GM19099 (cell line): ENCODE results near the gene TBKBP1.

Source experiments
- POLR2A ChIP-seq: IDR thresholded peaks from 3 replicates; pipeline ENCODE4 v1.6.1; 2011; ENCODE audit warnings: low read depth; ENCODE audit not compliant: insufficient read length; ENCODE audit errors: extremely low read depth

TBKBP1 gene, protein sequence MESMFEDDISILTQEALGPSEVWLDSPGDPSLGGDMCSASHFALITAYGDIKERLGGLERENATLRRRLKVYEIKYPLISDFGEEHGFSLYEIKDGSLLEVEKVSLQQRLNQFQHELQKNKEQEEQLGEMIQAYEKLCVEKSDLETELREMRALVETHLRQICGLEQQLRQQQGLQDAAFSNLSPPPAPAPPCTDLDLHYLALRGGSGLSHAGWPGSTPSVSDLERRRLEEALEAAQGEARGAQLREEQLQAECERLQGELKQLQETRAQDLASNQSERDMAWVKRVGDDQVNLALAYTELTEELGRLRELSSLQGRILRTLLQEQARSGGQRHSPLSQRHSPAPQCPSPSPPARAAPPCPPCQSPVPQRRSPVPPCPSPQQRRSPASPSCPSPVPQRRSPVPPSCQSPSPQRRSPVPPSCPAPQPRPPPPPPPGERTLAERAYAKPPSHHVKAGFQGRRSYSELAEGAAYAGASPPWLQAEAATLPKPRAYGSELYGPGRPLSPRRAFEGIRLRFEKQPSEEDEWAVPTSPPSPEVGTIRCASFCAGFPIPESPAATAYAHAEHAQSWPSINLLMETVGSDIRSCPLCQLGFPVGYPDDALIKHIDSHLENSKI

DNA sequence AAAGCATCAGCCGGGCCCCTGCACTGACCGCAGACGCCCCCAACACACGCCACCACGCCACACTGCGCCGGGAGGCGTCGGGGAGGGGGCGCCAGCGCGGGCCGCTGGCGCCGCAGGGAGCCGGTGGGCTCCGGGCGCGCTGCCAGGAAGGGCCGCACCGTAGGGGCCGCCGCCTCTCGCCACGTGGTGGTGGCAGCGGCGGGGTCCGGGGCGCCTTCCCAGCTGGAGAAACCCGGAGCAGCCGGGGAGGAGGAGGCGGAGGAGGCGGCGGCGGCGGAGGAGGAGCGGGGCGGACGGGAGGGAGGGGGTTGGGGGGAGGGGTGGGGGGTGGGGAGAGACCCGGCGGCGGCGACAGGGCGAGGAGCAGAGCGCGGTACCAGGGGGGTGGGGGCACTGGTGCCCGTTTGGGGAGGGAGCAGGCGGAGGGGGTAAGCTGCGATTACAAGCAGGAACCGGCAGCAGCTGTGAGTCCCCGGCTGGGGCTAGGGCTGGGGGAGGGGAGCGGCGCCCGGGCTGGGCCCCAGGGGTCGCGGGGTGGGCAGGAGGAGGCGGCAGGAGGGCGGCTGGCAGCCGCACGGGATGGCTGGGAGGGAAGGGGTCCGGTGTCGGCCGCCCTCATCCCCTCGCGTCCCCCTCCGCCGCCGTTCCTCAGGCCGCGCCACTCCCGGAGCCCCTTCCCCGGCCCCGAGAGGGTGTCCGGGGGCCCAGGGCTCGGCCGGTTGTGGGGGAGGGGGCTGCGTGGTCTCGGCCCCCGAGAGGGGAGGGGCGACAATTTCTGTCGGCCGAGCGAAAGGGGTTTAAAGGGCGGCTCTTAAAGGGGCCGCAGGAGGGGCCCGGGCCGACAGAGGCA is at the start of gene TBKBP1:
Gene TBKBP1 (plus strand): TSS at position 431 of the 850 bp plus-strand sequence. CDS start 1,952 bp downstream, outside the sequence.
- TF ChIP-seq POLR2A = no peak

DNA sequence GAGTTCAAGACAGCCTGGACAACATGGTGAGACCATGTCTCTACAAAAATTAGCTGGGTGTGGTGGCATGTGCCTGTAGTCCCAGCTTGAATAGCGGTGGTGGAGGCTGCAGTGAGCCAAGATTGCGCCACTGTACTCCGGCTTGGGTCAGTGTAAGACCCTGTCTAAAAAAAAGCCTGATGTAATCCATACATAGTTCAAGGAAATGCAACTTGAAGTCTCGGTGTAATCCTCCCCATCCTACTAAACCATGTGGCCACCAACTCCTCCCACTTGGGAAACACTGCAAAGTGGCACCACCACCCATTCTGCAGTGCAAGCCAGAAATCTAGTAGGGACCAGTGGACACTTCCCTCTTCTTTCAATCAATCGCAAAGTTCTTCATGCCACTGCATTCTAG is 49.6 kb upstream of the TBKBP1 start:
- TF ChIP-seq POLR2A = no peak

DNA sequence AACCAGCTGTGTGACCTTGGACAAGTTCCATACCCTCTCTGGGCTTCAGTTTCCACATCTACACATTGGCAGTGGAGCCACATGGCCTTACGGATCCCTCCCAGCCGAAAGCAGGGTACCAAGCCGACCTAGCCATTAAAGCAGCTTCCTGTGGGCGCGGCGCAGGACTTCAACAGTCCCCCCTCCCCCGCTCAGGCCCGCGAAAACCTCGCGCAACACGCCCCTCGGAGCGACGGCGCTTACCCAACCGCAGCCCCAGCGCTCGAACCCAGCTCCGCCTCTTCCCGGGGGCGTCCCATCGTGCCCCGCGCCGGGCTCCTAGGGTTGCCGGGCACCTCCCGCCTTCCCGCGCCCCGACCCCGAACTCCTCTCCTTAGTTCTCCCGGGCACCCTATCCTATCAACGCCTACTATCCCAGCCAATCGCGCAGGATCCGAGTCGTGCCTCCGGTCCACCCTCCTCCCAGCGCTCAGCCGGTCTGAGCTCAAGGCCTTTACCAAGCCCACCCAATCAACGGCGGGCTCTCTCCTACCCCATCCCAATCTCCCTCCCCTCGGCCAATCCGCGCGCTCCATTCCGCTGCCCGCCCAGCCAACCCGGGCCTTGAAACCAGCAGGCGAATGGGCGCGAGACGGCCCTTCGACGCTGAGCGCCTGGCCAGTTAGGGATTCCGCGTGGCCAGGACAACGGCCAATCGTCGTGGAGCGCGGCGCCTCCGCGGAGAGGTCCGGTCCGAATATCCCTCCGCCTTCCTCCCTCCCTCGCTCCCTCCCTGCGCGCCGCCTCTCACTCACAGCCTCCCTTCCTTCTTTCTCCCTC is 44.6 kb upstream of the TBKBP1 start, which contains the start of gene KPNB1:
Gene KPNB1 (plus strand): TSS at position 767 of the 819 bp plus-strand sequence. CDS start 326 bp downstream, outside the sequence.
- peak; percentile 85 for TF ChIP-seq POLR2A

DNA sequence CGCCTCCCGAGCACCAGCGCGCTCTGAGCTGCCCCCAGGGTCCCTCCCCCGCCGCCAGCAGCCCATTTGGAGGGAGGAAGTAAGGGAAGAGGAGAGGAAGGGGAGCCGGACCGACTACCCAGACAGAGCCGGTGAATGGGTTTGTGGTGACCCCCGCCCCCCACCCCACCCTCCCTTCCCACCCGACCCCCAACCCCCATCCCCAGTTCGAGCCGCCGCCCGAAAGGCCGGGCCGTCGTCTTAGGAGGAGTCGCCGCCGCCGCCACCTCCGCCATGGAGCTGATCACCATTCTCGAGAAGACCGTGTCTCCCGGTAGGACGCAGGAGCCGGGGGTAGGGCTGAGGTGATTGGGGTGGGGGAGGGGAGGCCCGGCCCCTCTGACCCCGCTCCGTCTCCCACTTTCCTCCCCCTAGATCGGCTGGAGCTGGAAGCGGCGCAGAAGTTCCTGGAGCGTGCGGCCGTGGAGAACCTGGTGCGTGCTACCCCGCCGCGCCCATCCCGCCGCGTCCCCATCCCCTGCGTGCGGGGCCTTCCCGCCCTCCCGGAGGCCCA is 43.9 kb upstream of the TBKBP1 start:
- TF ChIP-seq POLR2A = no peak

DNA sequence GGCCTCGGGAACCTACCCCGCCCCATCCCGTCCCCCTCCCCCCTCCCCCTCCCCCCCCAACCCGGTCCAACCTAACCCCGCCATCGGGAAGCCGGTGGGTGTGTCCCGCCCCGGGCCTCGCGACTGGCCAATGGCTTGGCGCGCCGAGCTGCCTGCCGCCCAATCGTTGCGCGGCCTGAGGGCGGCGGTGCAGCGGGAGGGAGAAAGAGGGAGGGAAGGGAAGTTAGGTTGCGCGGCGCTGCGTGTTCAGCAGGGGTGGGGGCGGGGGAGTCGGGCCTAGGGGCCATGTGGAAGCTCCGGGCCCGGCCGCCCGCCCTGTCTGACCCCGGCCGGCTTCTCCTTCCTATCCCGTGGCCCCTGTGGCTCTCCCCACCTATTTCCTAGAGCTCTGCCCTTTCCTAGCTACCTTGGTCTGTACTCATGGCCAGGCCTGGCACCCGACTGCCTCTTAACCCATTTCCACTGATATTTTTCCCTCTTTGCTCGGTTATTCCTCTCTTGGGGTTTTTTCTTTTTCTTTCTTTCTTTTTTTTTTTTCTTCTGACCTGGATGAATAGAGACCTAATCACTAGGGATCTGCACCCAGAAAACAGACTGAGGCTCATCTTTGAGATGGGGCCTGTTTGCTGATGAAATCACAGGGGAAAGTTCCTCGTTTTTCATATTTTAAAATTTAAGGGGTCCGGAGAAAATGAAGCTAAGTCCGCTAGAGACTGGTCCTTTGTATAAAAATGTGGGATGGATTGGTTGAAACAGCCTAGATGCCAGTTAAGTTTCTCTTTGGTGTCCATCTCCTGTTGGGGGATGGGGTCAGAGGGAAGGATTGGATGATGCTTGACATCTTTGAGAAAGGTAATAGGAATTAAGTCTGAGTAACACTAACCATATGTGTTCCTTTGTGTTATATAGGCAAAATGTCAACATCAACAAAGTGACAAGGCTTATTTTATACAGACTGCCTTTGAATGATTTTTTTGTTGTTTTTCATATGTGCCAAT is 43.1 kb upstream of the TBKBP1 start:
- no peak for TF ChIP-seq POLR2A

DNA sequence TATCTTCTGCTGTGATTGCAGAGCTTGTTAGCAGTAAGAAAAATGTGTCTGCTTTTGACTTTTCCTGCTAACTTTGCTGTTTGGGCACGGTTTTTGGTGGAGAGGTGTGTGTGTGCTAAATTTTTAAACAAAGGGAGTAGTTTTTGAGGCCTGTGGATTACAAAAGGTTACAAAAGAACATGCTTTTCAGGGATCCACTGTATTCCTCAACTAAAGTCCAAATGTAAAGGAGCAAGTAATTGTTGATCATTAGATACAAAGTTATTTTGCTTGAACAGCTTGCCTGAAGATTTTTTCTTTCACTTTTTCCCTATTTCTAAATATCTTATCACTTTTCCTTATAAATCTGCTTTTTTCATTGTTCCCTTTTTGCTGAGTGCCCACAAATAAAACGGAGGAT is 42.3 kb upstream of the TBKBP1 start:
- TF ChIP-seq POLR2A = no peak

DNA sequence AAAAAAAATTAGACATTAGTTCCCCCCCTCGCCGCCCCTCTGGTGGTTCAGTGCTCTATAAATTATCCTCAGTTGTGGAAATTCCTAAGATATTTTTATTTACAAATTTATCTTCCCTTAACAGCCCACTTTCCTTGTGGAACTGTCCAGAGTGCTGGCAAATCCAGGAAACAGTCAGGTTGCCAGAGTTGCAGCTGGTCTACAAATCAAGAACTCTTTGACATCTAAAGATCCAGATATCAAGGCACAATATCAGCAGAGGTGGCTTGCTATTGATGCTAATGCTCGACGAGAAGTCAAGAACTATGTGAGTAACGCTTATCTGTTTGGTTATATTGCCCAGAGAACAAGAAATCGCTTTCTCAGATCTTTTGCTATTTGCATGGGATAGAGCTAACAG is 41.4 kb upstream of the TBKBP1 start:
- no peak for TF ChIP-seq POLR2A

DNA sequence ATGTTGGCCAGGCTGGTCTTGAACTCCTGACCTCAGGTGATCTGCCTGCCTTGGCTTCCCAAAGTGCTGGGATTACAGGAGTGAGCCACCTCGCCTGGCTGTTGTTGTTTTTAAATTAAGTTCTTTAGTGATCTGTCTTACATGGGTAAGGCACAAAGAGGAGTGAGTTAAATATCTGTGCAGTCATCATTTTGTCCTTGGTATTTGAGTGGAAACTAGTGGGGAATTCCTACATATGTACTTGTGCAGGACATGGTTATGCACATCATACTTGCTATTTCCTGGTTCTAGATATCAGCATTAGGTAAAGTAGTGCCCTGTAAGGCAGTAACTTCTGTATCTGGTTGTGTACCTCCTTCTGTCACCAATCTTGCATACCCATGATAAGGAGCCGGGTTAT is 40.5 kb upstream of the TBKBP1 start:
- TF ChIP-seq POLR2A = no peak

DNA sequence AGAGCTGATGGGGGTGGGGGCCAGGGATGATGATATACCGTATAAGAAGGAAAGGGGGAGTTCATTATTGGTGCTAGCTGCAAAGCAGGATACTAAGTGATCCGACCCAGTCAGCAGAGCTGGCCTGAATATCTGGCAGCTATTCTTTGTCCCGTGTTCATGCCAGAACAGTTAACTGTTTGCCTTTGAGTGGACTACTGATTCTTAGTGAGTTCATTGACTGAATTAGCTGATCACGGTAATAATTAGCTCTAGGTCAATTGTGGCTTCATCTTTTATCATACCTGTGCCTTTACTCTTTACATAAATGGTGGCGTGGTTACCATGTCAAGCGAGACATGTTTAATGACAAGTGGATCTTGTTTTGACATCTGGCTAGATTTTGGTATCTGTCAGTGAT is 39.0 kb upstream of the TBKBP1 start:
- TF ChIP-seq POLR2A = no peak

DNA sequence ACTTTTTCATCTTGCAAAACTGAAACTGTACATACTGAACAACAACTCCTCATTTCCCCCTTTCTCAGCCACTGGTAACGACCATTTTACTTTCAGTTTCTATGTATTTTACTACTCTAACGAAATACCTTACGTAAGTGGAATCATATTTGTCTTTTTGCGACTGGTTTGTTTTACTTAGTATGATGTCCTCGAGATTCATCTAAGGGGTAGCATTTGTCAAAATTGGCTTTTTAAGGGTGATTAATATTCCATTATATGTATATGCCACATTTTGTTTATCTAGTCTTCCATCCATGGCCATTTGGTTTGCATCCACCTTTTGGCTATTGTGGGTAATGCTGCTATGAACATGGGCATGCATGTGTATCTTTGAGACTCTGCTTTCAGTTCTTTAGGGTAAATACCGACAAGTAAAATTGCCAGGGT is 33.9 kb upstream of the TBKBP1 start:
- no peak for TF ChIP-seq POLR2A

DNA sequence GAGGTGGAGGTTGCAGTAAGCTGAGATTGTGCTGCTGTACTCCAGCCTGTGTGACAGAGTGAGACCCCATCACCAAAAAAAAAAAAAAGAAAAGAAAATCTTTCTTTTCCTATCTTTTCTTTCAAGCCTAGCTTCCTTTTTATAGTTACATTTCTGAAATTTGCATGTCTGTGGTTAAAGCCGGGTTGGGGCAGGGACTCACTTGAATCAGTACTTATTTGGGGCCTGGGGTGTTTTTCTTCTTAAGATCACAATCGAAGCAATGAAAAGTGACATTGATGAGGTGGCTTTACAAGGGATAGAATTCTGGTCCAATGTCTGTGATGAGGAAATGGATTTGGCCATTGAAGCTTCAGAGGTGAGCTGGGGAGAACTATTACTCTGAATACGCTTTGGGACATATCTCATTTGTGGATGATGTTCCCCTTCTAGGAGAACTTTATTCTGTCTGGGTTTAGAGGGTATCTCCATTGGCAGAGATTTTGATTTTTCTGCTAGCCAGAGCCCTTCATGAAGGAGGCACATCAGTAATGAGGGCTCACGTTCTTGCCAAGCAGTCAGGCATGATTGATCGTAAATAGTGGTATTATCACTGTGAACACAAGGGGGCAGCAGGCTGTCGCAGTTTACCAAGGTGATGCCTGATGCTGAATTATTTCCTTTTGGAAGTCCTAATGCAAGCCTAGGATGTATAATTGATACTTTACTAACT is 29.9 kb upstream of the TBKBP1 start:
- no peak for TF ChIP-seq POLR2A

DNA sequence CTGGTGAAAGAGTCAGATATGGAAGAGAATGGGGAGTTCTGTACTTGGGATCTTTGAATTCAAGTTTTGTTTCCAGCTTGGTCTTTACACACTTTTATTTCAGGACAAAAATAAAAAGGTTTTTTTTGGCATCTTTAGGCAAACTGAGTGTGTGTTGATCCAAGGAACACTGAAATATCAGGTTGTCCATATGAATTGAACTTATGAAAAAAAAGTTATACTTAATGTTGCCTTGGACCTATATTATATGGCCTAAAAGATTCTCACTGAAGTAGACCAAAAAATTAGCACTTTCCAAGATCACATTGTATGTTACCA is 29.4 kb upstream of the TBKBP1 start:
- no peak for TF ChIP-seq POLR2A

DNA sequence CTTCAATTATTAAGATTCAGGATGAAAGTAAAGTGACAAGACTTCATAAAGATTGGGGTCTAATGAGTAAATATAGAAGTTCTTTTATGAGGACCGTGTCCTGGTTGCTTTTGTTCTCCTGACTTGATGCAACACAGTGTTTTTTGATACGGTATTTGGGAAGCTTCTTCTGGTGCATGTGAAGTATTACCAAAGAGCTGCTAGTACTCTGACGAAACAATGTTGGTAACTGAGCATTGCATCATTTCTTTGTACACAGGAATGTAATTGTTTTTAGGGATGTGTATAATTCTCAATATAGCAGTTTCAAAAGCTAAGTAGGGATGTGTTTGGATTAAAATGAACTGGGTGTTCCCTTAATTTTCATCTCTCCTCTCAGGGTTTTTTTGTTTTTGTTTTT is 28.3 kb upstream of the TBKBP1 start:
- TF ChIP-seq POLR2A = no peak
